Hematopoietic multipotent progenitor cell treated with erythropoietin and hydrocortisone succinate and interleukin-3 and kit ligand, for 6 days (in vitro differentiated cells): Measurements from ENCODE around the gene CCP110.
A peak's percentile ranks its signal among the peaks of the same experiment; 100 is the strongest.
"Not testable (repeated sequence)": the region's sequence is repeated elsewhere in the genome, so short reads cannot be mapped to it uniquely, and the experiment has no call there.

Source experiments
- DNase-seq: peaks from one replicate; pipeline ENCODE4 v3.0.0-alpha.2; 2015

The CCP110 gene

DNA sequence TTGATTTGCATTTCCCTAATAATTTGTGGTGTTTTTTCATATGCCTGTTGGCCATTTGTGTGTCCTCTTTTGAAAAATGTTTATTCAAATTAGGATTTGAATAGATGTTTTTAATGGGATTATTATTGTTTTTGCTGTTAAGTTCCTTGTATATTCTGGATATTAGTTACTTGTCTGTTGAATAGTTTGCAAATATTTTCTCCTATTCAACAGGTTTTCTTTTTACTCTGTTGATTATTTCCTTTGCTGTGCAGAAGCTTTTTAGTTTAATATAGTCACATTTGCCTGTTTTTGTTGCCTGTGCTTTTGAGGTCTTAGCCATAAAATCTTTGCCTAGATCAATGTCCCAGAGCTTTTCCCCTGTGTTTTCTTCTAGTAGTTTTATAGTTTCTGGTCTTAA, 11.4 kb upstream of the CCP110 start:
- DNase-seq, result no peak

DNA sequence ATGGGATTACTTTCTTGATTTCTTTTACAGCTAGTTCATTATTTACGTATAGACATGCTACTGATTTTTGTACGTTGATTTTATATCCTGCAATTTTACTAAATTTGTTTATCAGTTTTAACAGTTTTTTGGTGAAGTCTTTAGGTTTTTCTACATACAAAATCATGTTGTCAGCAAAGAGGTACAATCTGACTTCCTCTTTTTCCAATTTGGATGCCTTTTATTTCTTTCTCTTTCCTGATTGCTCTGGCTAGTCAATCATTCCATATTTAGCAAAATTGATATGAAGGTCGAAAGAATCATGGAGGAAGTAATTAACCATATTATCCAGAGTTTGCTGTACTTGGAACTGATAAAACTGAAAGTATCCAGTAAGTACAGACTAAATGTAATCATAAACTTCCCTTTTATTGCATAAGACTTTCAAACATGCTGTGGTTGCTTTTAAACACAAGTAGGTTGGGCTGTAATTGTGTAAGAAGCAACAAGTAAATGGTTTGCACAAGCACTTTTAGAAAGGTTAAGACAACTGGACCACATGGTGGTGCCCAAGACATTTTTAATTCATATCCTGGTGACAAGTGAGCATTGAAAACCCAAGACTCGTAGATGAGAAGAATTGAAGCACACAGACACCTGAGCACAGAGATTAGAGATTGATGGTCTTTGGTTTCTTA, 10.2 kb upstream of the CCP110 start:
- DNase-seq, result peak; percentile 76

GRCh38 chr16:19515757-19516156, 8.0 kb upstream of the CCP110 start:
- no peak for DNase-seq

- peak; percentile 88 for DNase-seq
These were observed 6.2 kb upstream of the CCP110 start for GRCh38 chr16:19517424-19518089.

DNA sequence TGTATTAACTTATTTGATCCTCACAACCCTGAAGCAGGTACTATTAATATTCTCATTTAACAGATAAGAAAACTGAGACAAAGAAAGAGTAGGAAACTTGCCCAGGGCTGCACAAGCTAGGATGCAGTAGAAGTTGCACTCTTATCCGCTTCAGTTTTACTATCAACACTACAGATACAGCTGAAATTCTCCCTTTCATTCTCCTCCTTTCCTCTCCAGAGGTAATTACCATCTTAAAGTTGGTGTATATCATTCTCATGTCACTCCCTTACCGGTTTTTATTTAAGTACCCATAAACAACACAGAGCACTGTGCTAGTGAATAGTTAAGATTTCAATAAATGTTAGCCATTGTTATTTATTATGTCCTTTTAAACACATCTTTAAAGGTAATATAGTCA, 5.4 kb upstream of the CCP110 start:
- DNase-seq, result no peak

DNA sequence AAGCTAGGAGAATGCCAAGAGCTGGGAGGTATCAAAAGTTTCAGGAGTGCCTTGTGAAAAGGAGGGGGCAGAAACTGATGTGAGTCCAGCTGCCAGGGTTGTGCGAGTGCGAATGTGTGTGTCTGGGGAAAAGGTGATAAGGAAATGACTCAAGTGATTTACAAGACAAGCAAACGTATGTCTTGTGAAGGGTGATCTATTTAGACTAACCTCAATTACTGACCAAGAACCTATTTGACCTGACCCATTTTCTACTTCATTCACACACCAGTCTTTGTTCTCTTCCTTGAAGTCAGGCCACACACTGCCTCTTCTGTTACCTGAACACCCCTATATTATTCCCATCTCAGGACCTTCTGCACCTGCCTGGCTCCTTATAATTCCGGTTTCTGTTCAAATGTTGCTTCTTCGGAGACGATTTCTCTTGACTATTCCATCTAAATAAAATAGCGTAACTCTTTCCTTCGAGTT, 2.8 kb upstream of the CCP110 start:
- DNase-seq, result peak; percentile 93

GRCh38 chr16:19521471-19522396, 2.0 kb upstream of the CCP110 start, which contains the start of gene GDE1:
GDE1 (minus strand) TSS chr16:19522098; CDS start chr16:19521964, 134 bp downstream.
- DNase-seq, result peak; percentile 96

- no peak for DNase-seq
These were observed 1.4 kb upstream of the CCP110 start for GRCh38 chr16:19522397-19522732.

DNA sequence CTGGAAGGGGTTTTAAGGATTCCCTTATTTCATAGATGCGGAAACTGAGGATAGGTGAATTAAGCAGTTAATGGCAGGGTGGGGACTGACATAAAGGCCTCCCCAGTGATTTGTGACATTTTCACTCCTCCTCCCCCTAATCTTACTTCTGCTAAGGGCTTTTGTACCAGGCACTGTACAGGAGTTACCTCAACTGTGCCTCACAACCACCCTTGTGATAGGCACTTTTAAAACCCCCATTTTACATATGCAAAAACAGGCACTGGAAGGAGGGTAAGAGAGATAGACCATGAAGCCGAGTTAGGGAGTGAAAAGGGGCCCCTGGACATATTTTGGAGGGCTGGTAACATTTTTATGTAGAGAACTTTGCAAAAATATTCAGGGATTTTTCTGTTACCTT, 982 bp upstream of the CCP110 start:
- no peak for DNase-seq

- DNase-seq, result no peak
These were observed 571 bp upstream of the CCP110 start for GRCh38 chr16:19523184-19523558.

GRCh38 chr16:19524356-19524615, 544 bp downstream of the CCP110 start:
- DNase-seq, result no peak

DNA sequence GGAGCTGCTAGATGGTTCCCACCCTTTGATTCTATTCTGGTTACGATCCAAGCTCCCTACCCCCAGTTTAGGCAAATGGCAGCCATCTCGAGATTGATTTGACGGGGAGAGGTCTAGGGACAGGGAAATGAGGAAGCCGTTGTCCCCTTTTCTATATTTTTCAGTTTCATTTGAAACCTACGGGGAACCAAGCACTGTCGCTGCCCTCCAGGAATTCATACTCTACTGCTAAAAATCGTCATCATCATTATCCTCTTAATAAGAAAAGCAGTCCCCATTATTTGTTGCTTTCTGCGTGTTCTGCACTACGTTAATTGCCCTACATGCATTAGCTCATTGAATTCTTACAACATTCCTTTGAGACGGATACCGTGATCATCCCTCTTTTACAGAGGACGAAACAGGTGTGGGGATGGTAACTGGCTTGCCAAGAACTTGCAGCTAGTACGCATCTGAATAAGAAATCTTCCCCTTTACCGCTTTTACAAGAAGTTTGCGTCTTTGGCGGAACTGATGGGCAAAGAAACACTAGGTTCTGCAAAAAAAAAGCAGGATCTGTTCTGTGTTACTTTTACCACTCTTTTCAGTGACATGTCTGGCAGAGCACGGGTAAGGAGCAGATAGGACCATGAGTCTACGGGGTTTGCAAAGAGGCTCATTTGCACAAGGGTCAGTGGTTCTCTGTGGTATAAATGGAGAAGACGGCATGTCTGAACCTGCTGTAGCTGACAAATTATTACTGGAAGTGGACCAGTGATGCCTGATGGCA, 1.1 kb downstream of the CCP110 start:
- peak; percentile 43 for DNase-seq

GRCh38 chr16:19525385-19525723, 1.6 kb downstream of the CCP110 start:
- no peak for DNase-seq

DNA sequence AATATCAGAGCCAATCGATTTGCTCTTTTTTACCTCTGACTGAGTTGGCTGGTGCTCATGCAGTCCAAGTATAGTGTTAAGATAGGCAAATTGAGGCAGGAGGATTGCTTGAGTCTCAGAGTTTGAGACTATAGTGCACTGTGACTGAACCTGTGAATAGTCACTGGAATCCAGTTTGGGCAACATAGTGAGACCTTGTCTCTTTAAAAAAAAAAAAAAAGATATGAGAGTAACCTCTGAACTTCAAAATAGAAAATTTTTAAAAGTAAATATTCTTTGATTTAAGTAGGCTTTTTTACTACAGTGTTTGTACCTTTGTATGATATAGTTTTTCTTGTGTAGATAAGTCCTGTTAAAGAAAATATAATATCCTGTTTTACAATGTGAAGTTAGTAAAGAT, 3.4 kb downstream of the CCP110 start:
- DNase-seq, result no peak

- DNase-seq, result no peak
These were observed 4.9 kb downstream of the CCP110 start for GRCh38 chr16:19528666-19529065.

- DNase-seq, result no peak
These were observed 8.9 kb downstream of the CCP110 start for GRCh38 chr16:19532601-19533000.

GRCh38 chr16:19540241-19540970, 16.7 kb downstream of the CCP110 start:
- DNase-seq, result no peak

DNA sequence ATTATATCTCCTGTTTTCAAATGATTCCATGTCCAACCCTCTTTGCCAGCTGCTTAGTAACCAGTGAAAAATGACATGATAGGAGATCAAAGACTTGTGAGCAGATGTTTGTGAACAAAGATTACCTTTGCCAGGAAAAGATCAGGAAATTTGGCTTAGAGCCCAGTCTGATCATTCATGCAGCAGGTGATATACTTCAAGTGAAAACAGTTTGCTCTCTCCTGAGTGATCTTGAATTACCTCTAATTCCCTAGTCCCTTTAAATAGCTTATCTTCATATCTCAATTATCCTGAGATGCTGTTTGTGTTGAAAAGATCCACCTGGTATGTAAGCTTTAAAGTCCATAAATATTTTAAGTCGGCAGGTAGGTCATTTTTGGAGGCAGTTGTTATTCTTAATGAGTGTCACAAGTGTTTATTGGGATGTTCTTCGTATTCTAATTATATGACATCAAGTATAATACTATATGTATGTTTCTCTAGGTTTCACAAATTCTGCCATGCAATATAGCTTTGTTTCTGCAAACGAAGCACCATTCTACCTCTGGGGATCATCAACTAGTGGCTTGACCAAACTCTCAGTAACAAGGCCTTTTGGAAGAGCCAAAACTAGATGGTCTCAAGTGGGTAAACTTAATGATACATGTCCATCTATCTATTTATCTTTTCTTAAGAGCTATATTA, 18.5 kb downstream of the CCP110 start:
- no peak for DNase-seq

GRCh38 chr16:19543278-19543996, 19.7 kb downstream of the CCP110 start:
- DNase-seq, result not testable (repeated sequence)

- no peak for DNase-seq
These were observed 24.4 kb downstream of the CCP110 start for GRCh38 chr16:19548144-19548543.

GRCh38 chr16:19549673-19550072, 25.9 kb downstream of the CCP110 start:
- DNase-seq, result no peak
